Measurements from ENCODE around the gene HSPA13.
A peak's percentile ranks its signal among the peaks of the same experiment; 100 is the strongest.
"Not testable (repeated sequence)": the region's sequence is repeated elsewhere in the genome, so short reads cannot be mapped to it uniquely, and the experiment has no call there.

Gene HSPA13, protein sequence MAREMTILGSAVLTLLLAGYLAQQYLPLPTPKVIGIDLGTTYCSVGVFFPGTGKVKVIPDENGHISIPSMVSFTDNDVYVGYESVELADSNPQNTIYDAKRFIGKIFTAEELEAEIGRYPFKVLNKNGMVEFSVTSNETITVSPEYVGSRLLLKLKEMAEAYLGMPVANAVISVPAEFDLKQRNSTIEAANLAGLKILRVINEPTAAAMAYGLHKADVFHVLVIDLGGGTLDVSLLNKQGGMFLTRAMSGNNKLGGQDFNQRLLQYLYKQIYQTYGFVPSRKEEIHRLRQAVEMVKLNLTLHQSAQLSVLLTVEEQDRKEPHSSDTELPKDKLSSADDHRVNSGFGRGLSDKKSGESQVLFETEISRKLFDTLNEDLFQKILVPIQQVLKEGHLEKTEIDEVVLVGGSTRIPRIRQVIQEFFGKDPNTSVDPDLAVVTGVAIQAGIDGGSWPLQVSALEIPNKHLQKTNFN

DNA sequence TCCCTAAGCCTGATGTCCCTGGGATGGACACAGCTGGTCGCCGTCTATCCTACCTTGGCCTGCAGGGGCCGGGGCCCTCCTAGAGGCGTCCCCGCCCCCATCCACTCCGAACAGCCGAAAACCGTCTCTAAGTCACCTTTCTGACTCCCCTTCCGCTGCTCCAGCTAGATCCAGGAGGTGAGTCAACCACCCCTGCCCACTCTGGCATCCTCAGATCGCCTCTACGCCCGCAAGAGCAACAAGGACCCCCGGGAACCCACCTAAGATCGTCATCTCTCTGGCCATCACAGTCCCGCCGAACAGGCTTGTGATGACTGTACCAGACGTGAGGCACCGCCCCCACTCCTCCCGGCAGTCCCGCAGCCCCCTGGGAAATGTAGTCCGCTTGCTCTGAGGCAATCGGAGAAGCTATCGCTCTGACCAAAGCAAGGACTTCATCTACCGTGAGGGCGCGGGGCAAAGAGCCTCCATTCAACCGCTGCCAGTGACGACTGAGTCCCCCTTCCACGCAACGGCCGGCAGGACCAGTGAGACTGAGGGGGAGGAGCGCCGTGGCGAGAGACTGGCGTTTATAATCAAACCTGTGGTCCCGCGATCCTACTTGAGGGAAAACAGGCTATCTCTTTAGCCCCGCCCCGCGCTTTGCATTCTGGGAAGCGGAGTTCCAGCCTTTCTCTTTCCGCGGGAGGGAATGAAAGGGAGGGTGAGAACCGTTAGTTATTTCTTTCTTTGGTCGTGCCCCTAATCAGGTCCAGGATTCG lies at the start of gene HSPA13:
Gene HSPA13, minus strand, starts transcription at position 312 of the 761 bp plus-strand sequence. Its CDS starts 27 bp downstream, at position 285.
- DNase-seq (ENCODE audit: low read depth, low spot score), result peak; percentile 100

DNA sequence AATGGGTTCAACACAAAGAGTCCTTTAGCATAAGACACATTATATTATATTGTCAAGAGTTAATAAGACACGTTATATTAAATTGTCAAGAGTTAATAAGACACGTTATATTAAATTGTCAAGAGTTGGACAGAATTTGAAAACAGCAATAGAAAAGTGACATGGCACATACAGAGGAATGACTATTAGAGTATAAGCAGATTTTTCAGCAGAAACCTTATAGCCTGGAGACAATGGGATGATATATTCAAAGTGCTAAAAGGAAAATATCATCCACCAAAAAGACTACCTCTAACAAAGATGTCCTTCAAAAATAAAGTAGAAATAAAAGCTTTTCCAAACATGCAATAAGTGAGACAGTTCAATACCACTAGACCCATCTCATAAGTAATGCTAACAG lies 36.0 kb upstream of the HSPA13 start:
- DNase-seq (ENCODE audit: low read depth, low spot score), result no peak

DNA sequence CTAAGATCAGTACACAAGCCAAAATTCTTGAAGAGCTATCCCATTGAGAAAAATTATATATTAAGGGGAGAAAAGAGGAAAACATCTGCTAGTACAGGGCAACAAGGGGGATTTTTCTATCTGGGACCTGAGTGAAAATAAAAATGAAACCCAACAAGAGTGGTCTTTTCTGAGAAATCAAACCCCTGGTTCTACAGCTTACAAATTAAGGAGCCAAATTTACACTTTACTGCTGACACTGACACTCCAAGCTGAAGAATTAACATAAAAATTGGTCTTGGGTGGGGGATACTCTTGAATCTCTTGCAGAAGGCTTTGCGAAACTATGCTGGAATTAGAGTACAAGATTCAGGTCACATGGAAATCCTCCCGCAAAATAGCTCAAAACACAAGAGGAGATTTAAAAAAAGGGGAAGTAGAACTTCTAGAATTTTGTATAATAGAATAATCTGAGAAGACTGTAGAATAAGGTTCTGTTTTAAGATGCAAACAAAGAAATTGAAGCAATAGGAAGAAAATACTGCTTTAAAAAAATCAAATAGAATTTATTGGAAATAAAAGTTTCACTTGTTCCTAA lies 32.1 kb upstream of the HSPA13 start:
- DNase-seq (ENCODE audit: low read depth, low spot score), result no peak

DNA sequence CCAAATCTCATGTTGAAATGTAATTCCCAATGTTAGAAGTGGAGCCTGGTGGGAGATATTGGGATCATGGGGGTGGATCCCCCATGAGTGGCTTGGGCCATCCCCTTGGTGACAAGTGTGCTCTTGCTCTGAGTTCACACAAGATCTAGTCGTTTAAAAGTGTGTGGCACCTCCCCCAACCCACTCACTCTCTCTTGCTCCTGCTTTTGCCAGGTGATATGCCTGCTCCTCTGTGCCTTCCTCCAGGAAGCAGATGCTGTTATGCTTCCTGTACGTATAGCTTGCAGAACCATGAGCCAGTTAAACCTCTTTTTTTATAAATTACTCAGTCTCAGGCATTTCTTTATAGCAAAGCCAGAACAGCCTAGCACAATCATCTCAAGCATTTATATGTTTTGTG lies 23.0 kb upstream of the HSPA13 start:
- DNase-seq (ENCODE audit: low read depth, low spot score), result no peak

DNA sequence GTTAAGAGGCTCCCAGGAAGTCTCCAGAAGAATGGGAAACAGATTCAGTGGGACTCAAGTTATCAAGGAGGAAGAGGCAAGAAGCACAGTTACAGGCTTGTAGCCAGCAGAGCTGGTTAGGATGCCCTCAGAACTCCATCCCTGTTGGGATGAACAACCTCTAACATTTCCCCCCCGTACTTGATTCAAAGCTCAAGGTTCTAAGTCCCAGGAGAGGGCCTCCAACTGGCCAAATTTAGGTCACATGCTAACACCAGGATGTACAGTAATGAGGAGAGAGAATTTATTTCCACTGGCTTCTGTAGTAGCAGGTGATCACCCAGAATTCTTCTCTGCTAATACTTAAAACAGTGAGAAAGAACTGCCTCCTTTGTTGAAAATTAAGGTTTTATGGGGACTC lies 22.3 kb upstream of the HSPA13 start:
- no peak for DNase-seq (ENCODE audit: low read depth, low spot score)

DNA sequence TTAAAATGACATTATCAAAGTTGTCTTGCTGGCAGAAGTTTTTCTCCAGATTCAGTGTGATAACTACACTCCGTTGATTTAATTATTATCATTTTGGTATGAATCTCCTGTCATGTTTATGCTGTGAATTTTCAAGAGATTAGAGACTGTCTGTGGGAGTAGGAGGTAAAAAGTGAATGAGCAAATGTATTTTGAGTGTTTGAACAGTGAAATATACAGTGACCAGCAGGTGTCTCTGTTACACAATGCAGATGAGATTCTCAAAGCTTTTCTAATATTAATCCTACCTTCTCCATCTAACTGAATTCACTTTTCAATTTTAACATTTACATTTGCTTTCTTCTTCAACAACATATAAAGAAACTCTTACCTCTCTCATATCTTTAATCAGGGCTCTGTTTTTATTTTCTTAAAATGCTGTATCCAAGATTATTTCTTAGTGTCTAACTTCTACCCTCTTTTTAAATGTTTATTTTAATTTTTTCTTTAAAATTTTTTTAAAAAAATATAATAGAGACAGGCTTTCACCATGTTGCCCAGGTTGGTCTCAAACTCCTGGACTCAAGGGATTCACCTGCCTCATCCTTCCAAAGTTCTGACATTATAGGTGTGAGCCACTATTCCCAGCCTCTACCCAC lies 20.9 kb upstream of the HSPA13 start:
- peak; percentile 52 for DNase-seq (ENCODE audit: low read depth, low spot score)

DNA sequence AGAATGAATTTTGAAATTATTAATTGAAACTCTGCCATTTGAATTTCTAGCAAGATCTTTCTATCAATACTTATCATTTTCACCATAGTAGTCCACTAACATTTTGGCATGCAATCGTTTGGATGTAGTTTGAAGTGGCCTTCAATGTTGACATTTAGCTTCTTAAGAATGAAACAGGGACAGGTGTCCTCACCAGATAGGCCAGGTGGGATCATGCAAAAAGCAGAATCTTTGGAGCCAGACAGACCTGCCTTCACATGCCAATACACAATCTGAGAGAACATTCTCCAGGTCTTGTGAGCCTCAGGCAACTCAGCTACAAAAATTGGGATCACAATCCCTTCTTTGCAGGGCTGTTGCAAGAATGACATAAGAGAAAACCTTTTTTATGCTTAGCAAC lies 18.3 kb upstream of the HSPA13 start:
- no peak for DNase-seq (ENCODE audit: low read depth, low spot score)

DNA sequence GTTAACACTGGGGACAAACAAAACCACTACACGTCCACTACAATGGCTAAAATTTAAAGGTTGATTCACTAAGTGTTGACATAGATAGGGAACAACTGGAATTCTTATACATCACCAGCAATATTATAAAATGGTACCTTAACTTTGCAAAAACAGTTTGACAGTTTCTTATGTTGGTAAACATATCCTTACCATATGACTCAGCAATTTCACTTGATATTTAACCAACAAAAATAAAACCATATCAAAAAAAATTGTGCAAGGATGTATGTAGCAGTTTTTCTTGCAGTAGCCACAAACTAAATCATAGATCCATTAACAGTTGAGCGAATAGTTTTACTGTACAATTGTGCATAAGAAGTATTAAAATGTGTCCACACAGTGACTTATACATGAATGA lies 5.3 kb upstream of the HSPA13 start:
- no peak for DNase-seq (ENCODE audit: low read depth, low spot score)

DNA sequence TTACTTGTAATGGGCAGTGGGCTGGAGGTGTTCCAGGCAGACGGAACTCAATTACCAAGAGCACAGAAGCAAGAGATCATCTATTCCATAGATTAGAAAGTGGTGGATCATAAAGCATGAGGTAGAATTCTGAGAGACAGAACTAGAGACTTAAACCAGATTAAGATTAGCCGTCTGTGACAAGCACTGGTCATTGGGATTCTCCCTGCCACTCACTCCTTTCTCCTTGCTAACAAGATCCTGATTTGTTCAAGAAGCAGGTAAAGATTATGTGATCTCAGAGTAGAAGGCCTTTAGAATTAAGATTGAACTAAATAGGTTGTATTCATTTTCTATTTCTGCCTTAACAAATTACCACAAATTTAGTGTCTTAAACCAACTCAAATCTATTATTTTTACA lies 1.5 kb upstream of the HSPA13 start:
- no peak for DNase-seq (ENCODE audit: low read depth, low spot score)

DNA sequence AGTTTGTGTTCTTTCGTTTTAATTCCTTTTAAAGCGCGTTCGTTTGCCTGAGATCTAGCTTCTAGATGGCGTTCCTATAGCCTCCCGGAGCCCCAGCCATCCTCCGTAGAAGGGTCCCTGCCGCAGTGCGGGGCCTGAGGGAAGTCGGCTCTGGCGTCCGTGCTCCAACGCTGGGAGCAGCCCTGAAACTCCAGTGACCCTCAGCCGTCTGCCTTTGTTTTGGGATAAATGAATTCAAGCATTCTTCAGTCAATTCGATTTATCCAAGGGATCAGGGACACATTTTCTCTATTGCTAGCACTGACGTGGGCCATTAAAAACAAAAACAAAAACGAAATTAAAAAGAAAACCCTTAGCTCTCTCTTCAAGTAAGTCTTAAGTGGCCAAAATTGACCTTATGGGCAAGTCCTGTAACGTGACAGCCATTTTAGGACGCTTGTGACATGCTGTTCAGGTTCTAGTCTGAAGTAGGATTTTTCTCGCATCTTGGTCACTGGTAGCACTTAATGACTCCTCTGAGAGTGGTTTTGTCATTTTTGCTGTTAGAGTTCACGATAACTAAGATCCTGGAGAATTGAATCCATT lies 742 bp upstream of the HSPA13 start:
- DNase-seq (ENCODE audit: low read depth, low spot score), result no peak

DNA sequence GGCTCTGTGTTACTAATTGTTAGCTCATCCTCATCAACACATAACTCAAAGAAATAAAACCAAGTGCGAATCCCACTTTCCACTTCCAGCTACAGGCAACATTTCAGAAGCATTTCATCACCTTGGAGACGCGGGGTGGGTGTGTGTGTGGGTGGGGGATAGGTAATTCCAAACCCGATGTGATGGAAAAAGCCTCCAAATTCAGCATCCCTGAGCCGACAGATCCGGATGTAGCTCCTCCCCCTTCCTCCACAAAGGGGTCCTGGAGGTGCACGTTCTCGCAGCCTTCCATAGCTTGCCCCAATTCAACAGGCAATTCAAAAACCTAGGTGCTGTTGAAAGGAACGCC lies 486 bp downstream of the HSPA13 start:
- no peak for DNase-seq (ENCODE audit: low read depth, low spot score)

DNA sequence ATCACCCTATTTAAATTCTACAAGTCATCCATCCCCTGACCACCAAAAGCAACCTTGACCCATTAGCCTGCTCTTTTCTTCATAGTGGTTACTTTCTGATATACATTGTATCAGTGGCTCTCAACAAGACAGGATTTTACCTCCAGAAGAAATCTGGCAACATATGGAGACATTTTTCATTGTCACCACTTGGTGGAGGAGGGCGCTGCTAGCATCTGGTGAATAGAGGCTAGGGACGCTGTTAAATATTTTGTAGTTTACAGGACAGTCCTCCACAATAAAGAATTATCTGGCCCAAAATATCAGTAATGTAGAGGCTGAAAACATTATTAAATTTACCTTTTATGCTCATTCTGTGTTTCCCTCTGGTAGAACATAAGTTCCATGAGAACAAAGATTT lies 6.1 kb downstream of the HSPA13 start:
- no peak for DNase-seq (ENCODE audit: low read depth, low spot score)

DNA sequence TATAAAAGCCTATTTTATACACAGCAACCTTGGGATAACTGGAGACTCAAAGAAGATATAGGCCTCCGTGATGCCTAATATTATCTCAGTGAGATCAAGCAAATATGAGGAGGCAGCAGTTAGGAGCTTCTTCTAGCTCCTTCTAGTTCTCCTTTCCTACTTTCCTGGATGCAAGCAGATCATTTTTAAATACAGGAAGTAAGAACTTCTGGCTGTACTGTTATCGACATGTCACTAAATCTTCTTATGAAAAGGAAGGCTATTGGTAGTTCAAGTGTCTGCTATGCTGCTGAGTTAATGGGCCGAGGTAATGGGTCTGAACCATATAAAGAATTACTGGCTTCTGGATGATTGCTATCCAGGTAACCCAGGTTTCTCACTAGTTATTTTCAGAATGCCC lies 15.9 kb downstream of the HSPA13 start:
- no peak for DNase-seq (ENCODE audit: low read depth, low spot score)

DNA sequence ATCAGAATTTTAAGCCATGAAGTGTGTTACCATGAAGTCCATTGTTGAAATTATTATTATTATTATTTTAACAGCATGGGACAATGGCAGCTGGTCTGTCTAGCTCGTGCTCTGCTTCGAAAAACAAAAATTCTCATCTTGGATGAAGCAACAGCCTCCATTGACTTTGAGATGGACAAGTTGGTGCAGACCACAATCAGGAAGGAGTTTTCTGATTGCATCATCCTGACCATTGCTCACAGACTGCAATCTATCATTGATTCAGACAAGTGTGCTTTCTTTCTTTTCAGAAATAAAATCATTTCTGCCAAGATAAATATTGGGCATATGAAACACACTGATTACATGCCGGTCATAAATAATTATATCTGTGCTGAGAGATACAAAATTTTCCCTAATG lies 21.0 kb downstream of the HSPA13 start:
- peak; percentile 3 for DNase-seq (ENCODE audit: low read depth, low spot score)

DNA sequence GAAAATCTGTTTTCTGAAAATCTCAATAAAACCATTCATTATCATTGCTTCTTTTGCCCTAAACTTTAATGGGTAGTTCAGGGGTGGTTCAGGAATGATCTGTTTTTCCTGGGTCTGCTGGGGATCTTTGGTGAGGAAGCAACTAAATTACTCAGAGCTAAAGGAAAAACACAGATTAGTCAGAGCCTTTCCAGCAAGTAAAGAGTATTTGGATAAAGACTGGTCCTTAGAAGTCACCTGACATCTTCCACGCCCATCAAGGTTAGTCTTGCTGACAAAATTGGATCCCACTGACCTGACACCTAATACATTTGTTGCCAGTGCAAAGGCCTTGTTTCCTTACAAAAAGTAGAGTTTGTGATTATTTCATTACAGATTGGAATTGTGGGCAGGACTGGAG lies 24.2 kb downstream of the HSPA13 start:
- no peak for DNase-seq (ENCODE audit: low read depth, low spot score)

DNA sequence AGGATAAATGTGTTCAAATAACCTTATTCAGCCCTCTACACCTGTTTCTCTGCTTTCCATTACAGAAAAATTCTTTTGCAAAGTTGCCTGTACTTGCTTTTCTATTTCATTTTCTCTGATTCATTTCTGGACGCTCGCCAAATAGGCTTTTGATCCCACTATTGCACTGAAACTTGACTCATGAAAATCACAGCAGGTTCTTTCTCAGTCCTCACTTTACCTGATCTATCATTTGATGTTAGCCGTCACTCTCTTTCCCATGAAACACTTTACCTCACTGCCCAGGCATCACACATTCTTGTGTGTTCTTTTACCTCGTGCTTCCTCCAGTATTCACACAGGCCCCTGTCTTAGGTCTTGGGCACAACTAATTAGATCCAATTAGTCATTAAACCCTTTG lies 26.2 kb downstream of the HSPA13 start:
- peak; percentile 3 for DNase-seq (ENCODE audit: low read depth, low spot score)

DNA sequence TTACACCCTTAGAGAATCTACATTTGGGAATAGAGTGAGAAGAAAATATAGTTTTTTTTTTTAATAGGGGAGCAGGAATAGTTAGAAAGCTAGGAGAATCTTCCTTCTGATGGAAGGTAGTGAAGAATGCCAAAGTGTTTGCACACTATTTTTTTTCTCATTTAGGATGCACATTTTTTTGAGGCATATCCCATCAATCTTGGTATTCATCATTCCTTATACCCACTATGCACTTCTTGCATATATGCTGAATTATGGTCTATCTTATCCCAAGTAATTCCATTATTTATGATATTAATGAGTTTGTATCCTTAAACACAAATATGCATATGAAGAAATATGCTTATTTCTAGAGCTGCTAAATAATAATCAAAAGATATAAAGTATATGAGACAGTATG lies 28.4 kb downstream of the HSPA13 start:
- no peak for DNase-seq (ENCODE audit: low read depth, low spot score)

DNA sequence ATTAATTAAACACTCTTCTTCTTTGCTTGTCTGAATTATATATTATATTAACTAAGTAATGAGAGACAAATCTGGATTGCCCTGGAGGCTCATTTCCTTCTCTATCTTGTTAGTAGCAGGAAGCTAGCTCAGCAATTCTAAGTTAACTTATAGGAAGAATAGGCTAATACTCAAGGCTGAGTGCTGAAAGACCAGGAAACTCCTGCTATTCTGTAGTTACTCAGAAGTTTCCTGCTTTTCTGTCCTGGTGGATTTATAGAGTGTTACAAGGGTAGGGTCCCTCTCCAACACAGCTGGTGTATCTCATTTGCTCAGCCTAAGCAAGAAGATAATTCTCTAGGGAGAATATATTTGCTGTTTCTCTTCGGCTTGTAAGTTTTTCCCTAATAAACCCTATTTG lies 29.2 kb downstream of the HSPA13 start:
- DNase-seq (ENCODE audit: low read depth, low spot score), result no peak

DNA sequence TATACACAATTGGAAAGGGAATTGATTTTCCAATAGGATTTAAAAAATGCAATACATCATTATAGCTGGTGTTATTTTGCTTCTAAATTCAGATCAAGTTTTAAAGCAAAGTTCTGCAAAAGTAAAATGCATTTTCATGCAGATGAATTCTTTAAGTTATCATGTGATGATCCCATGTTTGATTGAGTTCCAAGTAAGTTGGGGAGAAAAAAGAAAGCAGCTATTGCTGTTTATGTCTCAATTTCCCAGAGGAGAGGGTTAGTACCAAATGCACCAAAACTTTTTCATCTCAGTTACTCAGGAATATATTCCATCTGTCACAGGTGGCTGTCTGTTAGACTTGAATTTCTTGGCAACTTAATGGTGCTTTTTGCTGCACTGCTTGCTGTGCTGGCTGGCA lies 29.7 kb downstream of the HSPA13 start:
- DNase-seq (ENCODE audit: low read depth, low spot score), result no peak

DNA sequence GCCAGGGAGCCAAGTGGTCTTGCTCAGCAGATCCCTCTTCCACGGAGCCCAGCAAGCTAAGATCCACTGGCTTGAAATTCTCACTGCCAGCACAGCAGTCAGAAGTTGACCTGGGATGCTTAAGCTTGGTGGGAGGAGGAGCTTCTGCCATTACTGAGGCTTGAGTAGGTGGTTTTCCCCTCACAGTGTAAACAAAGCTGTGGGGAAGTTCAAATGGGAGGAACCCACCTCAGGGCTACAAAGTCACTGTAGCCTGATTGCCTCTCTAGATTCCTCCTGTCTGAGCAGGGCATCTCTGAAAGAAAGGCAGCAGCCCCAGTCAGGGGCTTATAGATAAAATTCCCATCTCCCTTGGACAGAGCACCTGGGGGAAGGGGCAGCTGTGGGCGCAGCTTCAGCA lies 55.6 kb downstream of the HSPA13 start:
- DNase-seq (ENCODE audit: low read depth, low spot score), result not testable (repeated sequence)

DNA sequence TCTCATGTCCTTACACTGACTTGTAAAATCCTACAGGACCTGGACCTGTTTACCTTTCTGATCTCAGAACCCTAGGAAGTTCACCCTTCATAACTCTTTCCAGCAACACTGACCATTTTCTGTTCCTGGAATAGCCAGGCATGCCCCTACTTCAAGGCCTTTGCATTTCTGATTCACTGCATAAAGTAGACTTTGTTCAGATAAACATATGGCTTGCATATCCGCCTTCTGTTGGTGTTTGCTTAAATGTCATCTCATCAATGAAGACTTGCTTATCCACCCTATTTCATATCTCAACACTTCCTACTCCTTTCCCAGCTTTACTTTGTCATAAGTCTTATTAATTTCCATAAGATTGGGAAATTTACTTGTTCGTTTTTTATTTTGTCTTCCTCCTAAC lies 57.4 kb downstream of the HSPA13 start:
- DNase-seq (ENCODE audit: low read depth, low spot score), result no peak
